MM.1S (cell line): Measurements from ENCODE around the gene TTYH2.

ENCODE experiments used
- DNase-seq: peaks from one replicate; pipeline ENCODE4 v3.0.0-alpha.2; 2015
- H2AFZ ChIP-seq: fragments of 300-600 bp; sonication (generic); 2 replicates; pipeline ENCODE4 v1.6.0; 2016; ENCODE audit warnings: antibody characterized with exemption, low read length
- H3F3A ChIP-seq: fragments of 300-600 bp; sonication (generic); 2 replicates; pipeline ENCODE4 v1.6.1; 2016; ENCODE audit warnings: mild to moderate bottlenecking, antibody characterized with exemption, low read length, moderate library complexity, mixed read lengths; ENCODE audit not compliant: insufficient read depth
- H3K27ac ChIP-seq: fragments of 300-600 bp; sonication (generic); 2 replicates; pipeline ENCODE4 v1.5.1; 2016; ENCODE audit warnings: mild to moderate bottlenecking, low read length
- H3K27me3 ChIP-seq: fragments of 300-600 bp; sonication (generic); replicated peaks from 2 replicates; pipeline ENCODE4 v1.6.0; 2016; ENCODE audit warnings: low read length; ENCODE audit not compliant: insufficient read depth
- H3K36me3 ChIP-seq: fragments of 300-600 bp; sonication (generic); replicated peaks from 2 replicates; pipeline ENCODE4 v1.6.1; 2016; ENCODE audit warnings: mild to moderate bottlenecking, low read length, mixed read lengths; ENCODE audit not compliant: insufficient read depth
- H3K4me1 ChIP-seq: fragments of 300-600 bp; sonication (generic); 2 replicates; pipeline ENCODE4 v1.6.1; 2016; ENCODE audit warnings: low read length, mixed read lengths
- H3K4me2 ChIP-seq: fragments of 300-600 bp; sonication (generic); 2 replicates; pipeline ENCODE4 v1.6.0; 2016; ENCODE audit warnings: low read depth, low read length
- H3K4me3 ChIP-seq: fragments of 300-600 bp; sonication (generic); 2 replicates; pipeline ENCODE4 v1.5.1; 2016; ENCODE audit warnings: low read length, mixed read lengths
- H3K79me2 ChIP-seq: fragments of 300-600 bp; sonication (generic); 2 replicates; pipeline ENCODE4 v1.6.1; 2016; ENCODE audit warnings: mixed run types, low read length, mixed read lengths
- H3K9ac ChIP-seq: fragments of 300-600 bp; sonication (generic); 2 replicates; pipeline ENCODE4 v1.6.1; 2016; ENCODE audit warnings: low read length, mixed read lengths
- H3K9me2 ChIP-seq: fragments of 300-600 bp; sonication (generic); replicated peaks from 2 replicates; pipeline ENCODE4 v1.6.1; 2016; ENCODE audit warnings: mild to moderate bottlenecking, low read length, mixed read lengths; ENCODE audit not compliant: insufficient read depth
- H3K9me3 ChIP-seq: fragments of 300-600 bp; sonication (generic); replicated peaks from 2 replicates; pipeline ENCODE4 v1.6.1; 2016; ENCODE audit warnings: mild to moderate bottlenecking, low read length, mixed read lengths; ENCODE audit not compliant: insufficient read depth
- H4K20me1 ChIP-seq: fragments of 300-600 bp; sonication (generic); 2 replicates; pipeline ENCODE4 v1.6.1; 2016; ENCODE audit warnings: mild to moderate bottlenecking, low read length, moderate library complexity, mixed read lengths; ENCODE audit not compliant: insufficient read depth
- EZH2 ChIP-seq: fragments of 300-600 bp; sonication (generic); optimal IDR thresholded peaks from 2 replicates; pipeline ENCODE3; 2017; ENCODE audit warnings: low read depth, mild to moderate bottlenecking, antibody characterized with exemption, low read length, mixed read lengths
- EZH2phosphoT487 ChIP-seq: fragments of 300-600 bp; sonication (generic); IDR thresholded peaks from 2 replicates; pipeline ENCODE4 v1.6.1; 2018; ENCODE audit warnings: antibody characterized with exemption, low read length
- TF ChIP-seq, protein P1 (sequence below): fragments of 300-600 bp; sonication (generic); IDR thresholded peaks from 2 replicates; pipeline ENCODE4 v1.5.1; 2016; ENCODE audit warnings: antibody characterized with exemption, low read length, mixed read lengths

The TTYH2 gene

DNA sequence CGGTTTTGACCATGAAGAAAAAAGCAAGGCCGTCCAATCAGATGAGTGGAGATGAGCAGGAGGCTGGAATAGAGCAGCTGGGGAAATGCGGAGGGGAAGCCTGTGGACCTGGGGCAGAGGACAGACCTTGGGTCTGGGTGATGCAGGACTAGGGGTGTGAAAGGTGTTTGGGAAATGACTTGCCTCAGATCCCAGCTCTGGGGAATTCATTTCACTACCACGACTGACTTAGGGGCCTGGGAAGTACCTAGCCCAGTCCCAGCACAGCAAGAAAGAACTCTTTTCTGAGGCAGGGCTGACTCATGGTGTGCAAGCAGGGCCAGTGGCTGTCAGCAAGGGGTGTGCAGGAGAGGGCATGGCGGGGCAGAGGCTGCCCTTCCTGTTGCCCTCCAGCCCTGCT lies 75.4 kb downstream of the TTYH2 start:
- H3K9ac ChIP-seq: no peak overlapping the region
- no peak overlapping the region for H3K4me3 ChIP-seq
- H3K4me2 ChIP-seq: no peak overlapping the region
- peaks cover 71% of the 10 kb centered on the region for H3K27me3 ChIP-seq
- H3K9me2 ChIP-seq: no peaks in the 10 kb centered on the region
- no peak overlapping the region for H3K27ac ChIP-seq
- no peaks in the 10 kb centered on the region for H3K4me1 ChIP-seq
- no peaks in the 10 kb centered on the region for H3K36me3 ChIP-seq
- TF ChIP-seq EZH2 (no peak), EZH2phosphoT487 (no peak)
- TF ChIP-seq, protein P1, sequence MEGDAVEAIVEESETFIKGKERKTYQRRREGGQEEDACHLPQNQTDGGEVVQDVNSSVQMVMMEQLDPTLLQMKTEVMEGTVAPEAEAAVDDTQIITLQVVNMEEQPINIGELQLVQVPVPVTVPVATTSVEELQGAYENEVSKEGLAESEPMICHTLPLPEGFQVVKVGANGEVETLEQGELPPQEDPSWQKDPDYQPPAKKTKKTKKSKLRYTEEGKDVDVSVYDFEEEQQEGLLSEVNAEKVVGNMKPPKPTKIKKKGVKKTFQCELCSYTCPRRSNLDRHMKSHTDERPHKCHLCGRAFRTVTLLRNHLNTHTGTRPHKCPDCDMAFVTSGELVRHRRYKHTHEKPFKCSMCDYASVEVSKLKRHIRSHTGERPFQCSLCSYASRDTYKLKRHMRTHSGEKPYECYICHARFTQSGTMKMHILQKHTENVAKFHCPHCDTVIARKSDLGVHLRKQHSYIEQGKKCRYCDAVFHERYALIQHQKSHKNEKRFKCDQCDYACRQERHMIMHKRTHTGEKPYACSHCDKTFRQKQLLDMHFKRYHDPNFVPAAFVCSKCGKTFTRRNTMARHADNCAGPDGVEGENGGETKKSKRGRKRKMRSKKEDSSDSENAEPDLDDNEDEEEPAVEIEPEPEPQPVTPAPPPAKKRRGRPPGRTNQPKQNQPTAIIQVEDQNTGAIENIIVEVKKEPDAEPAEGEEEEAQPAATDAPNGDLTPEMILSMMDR: no peak
- no peak for DNase-seq
- no peaks in the 10 kb centered on the region for H3F3A ChIP-seq
- H3K79me2 ChIP-seq: no peaks in the 10 kb centered on the region
- H3K9me3 ChIP-seq: no peaks in the 10 kb centered on the region
- H2AFZ ChIP-seq: no peak overlapping the region
- H4K20me1 ChIP-seq: no peaks in the 10 kb centered on the region

DNA sequence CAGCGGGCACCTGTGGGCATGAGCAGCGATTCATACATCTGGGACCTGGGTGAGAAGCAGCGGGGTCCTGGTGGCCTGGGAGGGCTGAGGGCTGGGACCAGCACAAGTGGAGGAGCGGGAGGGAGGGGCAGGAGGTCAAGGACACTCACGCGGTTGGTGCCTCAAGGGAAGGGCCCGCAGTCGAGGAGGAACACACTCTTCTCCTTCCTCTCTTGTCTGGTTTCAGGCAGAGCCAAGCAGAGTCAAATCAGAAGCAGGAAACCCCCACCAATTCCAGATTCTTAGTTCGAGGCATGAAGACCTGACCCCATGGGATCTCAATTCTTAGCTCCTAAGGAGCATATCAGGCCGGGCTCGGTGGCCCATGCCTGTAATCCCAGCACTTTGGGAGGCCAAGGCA lies 76.3 kb downstream of the TTYH2 start:
- peaks cover 73% of the 10 kb centered on the region for H3K27me3 ChIP-seq
- no peaks in the 10 kb centered on the region for H3K79me2 ChIP-seq
- no peak overlapping the region for H3K4me2 ChIP-seq
- no peaks in the 10 kb centered on the region for H3K9me3 ChIP-seq
- no peaks in the 10 kb centered on the region for H4K20me1 ChIP-seq
- no peak overlapping the region for H3K4me3 ChIP-seq
- H2AFZ ChIP-seq: no peak overlapping the region
- DNase-seq: no peak
- H3K9me2 ChIP-seq: no peaks in the 10 kb centered on the region
- TF ChIP-seq, protein P1: no peak
- TF ChIP-seq EZH2 (no peak), EZH2phosphoT487 (no peak)
- H3K4me1 ChIP-seq: no peaks in the 10 kb centered on the region
- no peaks in the 10 kb centered on the region for H3F3A ChIP-seq
- no peak overlapping the region for H3K9ac ChIP-seq
- H3K36me3 ChIP-seq: no peaks in the 10 kb centered on the region
- H3K27ac ChIP-seq: no peak overlapping the region

DNA sequence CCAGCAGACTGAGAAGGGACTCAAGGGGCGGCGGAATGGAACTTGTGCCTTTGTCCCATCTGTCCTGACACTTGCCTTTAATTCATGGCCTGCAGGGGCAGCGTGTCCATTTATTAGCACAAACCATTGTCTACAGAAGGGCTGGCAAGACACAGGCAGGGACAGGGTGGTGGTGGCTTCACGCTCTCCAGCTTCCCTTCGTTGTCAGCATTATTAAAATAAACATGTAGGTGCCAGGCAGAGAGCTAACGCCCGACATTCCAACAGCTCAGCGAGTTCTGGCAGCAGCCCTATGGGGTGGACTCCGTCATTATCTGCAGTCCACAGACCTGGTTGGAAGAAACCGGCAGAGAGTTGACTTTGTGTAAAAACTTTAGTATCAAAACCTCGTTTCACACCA lies 77.0 kb downstream of the TTYH2 start:
- H3K27ac ChIP-seq: no peak overlapping the region
- no peaks in the 10 kb centered on the region for H3K79me2 ChIP-seq
- H3F3A ChIP-seq: no peaks in the 10 kb centered on the region
- H3K9ac ChIP-seq: no peak overlapping the region
- TF ChIP-seq EZH2phosphoT487: no peak
- H2AFZ ChIP-seq: no peak overlapping the region
- no peaks in the 10 kb centered on the region for H3K9me2 ChIP-seq
- H3K4me2 ChIP-seq: no peak overlapping the region
- no peaks in the 10 kb centered on the region for H4K20me1 ChIP-seq
- DNase-seq: no peak
- H3K4me3 ChIP-seq: no peak overlapping the region
- H3K4me1 ChIP-seq: no peaks in the 10 kb centered on the region
- H3K27me3 ChIP-seq: peaks cover 73% of the 10 kb centered on the region
- no peaks in the 10 kb centered on the region for H3K36me3 ChIP-seq
- no peaks in the 10 kb centered on the region for H3K9me3 ChIP-seq

DNA sequence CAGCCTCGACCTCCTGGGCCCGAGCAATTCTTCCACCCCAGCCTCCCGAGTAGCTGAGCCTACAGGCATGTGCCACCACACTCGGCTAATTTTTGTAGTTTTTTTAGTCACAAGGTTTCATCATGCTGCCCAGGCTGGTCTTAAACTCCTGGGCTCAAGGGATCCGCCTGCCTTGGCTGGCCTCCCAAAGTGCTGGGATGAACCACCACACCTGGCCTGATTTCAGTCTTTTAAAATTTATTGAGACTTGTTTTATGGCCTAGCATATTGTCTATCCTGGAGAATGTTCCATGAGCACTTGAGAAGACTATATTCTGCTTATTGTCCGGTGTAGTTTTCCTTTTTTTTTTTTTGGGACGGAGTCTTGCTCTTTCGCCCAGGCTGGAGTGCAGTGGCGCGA lies 79.1 kb downstream of the TTYH2 start:
- Histone ChIP-seq H3F3A (no peaks in the 10 kb centered on the region), H2AFZ (no peak overlapping the region), H3K27me3 (peaks cover 75% of the 10 kb centered on the region)

More for the DNA sequence above, 79.1 kb downstream of the TTYH2 start:
- Histone ChIP-seq H3K9me2 (no peaks in the 10 kb centered on the region), H3K4me3 (no peak overlapping the region), H3K9ac (no peak overlapping the region), H3K36me3 (no peaks in the 10 kb centered on the region), H3K4me1 (no peaks in the 10 kb centered on the region), H3K9me3 (no peaks in the 10 kb centered on the region), H3K27ac (no peak overlapping the region), H4K20me1 (no peaks in the 10 kb centered on the region), H3K4me2 (no peak overlapping the region), H3K79me2 (no peaks in the 10 kb centered on the region)
- TF ChIP-seq, protein P1: no peak
- TF ChIP-seq EZH2 (no peak), EZH2phosphoT487 (no peak)
- no peak for DNase-seq
